K562 (cell line): ENCODE measurements around the gene HAPLN1. TPM values are rescaled to one million over a fixed set of nuclear protein-coding genes. Genes with fewer than 3 reads are reported as not detected.

ENCODE experiments used
- ADNP ChIP-seq: fragments of 200-800 bp; sonication (Bioruptor generic); IDR thresholded peaks from 2 replicates; pipeline ENCODE4 v1.6.1; 2016; ENCODE audit warnings: missing genetic modification characterization, missing compliant biosample characterization
- CBX5 ChIP-seq: IDR thresholded peaks from 2 replicates; pipeline ENCODE4 v1.6.1; 2014; ENCODE audit warnings: low read depth, borderline replicate concordance
- MCM5 ChIP-seq: fragments of 450-650 bp; IDR thresholded peaks from 2 replicates; pipeline ENCODE4 v1.6.1; 2016; ENCODE audit warnings: low read depth
- RHOXF2B ChIP-seq: fragments of 250-450 bp; sonication (Bioruptor Pico); conservative IDR thresholded peaks from 2 replicates; pipeline ENCODE4 v1.5.1; 2021
- SLC30A9 ChIP-seq: fragments of 250-450 bp; sonication (Bioruptor Pico); IDR thresholded peaks from 2 replicates; pipeline ENCODE4 v1.8.0; 2022; ENCODE audit warnings: mild to moderate bottlenecking, moderate library complexity
- SOX6 ChIP-seq: fragments of 450-650 bp; IDR thresholded peaks from 2 replicates; pipeline ENCODE4 v1.6.1; 2014; ENCODE audit warnings: mild to moderate bottlenecking
- ZSCAN29 ChIP-seq: fragments of 450-650 bp; IDR thresholded peaks from 2 replicates; pipeline ENCODE4 v1.6.1; 2017
- polyA plus RNA-seq, 8 experiments: library from polyadenylated mRNA; depleted of rRNA in 4 of 8; stranded (reverse) in 5 of 8; unstranded in 3 of 8; fragments of >200 nt; fragmentation: Nextera tagmentation in 2 of 8; fragmentation: Illumina TruSeq in 1 of 8; extraction: Ambion mirVana in 2 of 8; extraction: Trizol in 1 of 8; gene quantifications; 2 replicates each; pipeline versions ENCODE4 v1.2.1 to v1.2.3, GENCODE V29; 2011 to 2014; ENCODE audit warnings: inconsistent platforms in 1 of 8, missing spikeins in 1 of 8
- total RNA-seq, 7 experiments: library from RNA; depleted of rRNA in 6 of 7; stranded (reverse); fragments of >200 nt in 6 of 7; fragmentation: Illumina TruSeq in 2 of 7; extraction: Trizol in 2 of 7; gene quantifications; 2 replicates each; pipeline versions ENCODE4 v1.2.1 to v1.2.3, GENCODE V29; 2011 to 2021; ENCODE audit warnings: low replicate concordance in 1 of 7
- TF ChIP-seq, protein P1 (sequence below), 2 experiments: fragments of 450-650 bp; formaldehyde crosslinking in 1 of 2; IDR thresholded peaks; 2 replicates each; pipeline versions ENCODE4 v1.4.0 to v1.6.1; 2014 to 2020; ENCODE audit warnings: mild to moderate bottlenecking in 2 of 2, borderline replicate concordance in 1 of 2, low read depth in 1 of 2
- TF ChIP-seq, protein P2 (sequence below): sonication (generic); formaldehyde crosslinking; IDR thresholded peaks from 2 replicates; pipeline ENCODE4 v1.8.1; 2023; ENCODE audit warnings: mild to moderate bottlenecking, missing genetic modification reagents
- TF ChIP-seq, protein P3 (sequence below): fragments of 450-650 bp; formaldehyde crosslinking; IDR thresholded peaks from 2 replicates; pipeline ENCODE4 v1.4.0; 2022; ENCODE audit warnings: missing genetic modification characterization
- TF ChIP-seq, protein P4 (sequence below), 2 experiments: fragments of 450-650 bp; IDR thresholded peaks; 2 replicates each; pipeline ENCODE4 v1.6.1; 2018; ENCODE audit warnings: mild to moderate bottlenecking in 2 of 2, low read depth in 1 of 2; ENCODE audit not compliant: partially characterized antibody in 2 of 2
- TF ChIP-seq, protein P5 (sequence below): fragments of 450-650 bp; IDR thresholded peaks from 2 replicates; pipeline ENCODE4 v1.6.1; 2016; ENCODE audit warnings: borderline replicate concordance

HAPLN1 gene
- total and polyA plus RNA-seq, 9 of the 15 experiments (the other 6 are each of a cell fraction or from before 2014, with no cell fraction given): not detected

DNA sequence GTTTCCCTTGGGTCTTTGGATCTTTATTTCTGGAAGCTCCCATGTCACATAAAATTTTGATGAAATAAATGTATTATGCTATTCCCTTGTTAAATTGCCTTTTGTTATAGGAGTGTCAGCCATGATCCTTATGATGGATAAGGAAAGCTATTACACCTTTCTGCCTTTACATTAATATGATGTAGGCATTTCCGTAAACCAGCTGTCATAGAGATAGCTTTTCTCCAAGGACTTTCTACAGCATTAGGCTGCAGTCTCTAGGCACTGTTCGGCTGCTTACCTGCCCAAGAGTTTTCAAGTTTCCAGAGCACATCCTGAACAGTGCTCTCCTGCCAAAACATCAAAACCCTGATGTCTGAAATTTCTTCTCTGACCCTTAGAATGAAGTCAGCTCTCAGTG lies 87.4 kb downstream of the HAPLN1 start (continued):
- TF ChIP-seq, protein P1, sequence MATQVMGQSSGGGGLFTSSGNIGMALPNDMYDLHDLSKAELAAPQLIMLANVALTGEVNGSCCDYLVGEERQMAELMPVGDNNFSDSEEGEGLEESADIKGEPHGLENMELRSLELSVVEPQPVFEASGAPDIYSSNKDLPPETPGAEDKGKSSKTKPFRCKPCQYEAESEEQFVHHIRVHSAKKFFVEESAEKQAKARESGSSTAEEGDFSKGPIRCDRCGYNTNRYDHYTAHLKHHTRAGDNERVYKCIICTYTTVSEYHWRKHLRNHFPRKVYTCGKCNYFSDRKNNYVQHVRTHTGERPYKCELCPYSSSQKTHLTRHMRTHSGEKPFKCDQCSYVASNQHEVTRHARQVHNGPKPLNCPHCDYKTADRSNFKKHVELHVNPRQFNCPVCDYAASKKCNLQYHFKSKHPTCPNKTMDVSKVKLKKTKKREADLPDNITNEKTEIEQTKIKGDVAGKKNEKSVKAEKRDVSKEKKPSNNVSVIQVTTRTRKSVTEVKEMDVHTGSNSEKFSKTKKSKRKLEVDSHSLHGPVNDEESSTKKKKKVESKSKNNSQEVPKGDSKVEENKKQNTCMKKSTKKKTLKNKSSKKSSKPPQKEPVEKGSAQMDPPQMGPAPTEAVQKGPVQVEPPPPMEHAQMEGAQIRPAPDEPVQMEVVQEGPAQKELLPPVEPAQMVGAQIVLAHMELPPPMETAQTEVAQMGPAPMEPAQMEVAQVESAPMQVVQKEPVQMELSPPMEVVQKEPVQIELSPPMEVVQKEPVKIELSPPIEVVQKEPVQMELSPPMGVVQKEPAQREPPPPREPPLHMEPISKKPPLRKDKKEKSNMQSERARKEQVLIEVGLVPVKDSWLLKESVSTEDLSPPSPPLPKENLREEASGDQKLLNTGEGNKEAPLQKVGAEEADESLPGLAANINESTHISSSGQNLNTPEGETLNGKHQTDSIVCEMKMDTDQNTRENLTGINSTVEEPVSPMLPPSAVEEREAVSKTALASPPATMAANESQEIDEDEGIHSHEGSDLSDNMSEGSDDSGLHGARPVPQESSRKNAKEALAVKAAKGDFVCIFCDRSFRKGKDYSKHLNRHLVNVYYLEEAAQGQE (IDR thresholded peaks at IDR 0.05; ENCODE audit: borderline replicate concordance): no peak
- TF ChIP-seq, protein P1 (CRISPR knock-in tag; IDR thresholded peaks at IDR 0.05; ENCODE audit: low read depth): no peak
- TF ChIP-seq SLC30A9: no peak
- TF ChIP-seq, protein P2, sequence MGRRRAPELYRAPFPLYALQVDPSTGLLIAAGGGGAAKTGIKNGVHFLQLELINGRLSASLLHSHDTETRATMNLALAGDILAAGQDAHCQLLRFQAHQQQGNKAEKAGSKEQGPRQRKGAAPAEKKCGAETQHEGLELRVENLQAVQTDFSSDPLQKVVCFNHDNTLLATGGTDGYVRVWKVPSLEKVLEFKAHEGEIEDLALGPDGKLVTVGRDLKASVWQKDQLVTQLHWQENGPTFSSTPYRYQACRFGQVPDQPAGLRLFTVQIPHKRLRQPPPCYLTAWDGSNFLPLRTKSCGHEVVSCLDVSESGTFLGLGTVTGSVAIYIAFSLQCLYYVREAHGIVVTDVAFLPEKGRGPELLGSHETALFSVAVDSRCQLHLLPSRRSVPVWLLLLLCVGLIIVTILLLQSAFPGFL (CRISPR knock-in tag): no peak
- no peak for TF ChIP-seq MCM5
- no peak for TF ChIP-seq ADNP
- TF ChIP-seq, protein P3, sequence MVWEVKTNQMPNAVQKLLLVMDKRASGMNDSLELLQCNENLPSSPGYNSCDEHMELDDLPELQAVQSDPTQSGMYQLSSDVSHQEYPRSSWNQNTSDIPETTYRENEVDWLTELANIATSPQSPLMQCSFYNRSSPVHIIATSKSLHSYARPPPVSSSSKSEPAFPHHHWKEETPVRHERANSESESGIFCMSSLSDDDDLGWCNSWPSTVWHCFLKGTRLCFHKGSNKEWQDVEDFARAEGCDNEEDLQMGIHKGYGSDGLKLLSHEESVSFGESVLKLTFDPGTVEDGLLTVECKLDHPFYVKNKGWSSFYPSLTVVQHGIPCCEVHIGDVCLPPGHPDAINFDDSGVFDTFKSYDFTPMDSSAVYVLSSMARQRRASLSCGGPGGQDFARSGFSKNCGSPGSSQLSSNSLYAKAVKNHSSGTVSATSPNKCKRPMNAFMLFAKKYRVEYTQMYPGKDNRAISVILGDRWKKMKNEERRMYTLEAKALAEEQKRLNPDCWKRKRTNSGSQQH: no peak
- TF ChIP-seq ZSCAN29: no peak
- TF ChIP-seq, protein P4, sequence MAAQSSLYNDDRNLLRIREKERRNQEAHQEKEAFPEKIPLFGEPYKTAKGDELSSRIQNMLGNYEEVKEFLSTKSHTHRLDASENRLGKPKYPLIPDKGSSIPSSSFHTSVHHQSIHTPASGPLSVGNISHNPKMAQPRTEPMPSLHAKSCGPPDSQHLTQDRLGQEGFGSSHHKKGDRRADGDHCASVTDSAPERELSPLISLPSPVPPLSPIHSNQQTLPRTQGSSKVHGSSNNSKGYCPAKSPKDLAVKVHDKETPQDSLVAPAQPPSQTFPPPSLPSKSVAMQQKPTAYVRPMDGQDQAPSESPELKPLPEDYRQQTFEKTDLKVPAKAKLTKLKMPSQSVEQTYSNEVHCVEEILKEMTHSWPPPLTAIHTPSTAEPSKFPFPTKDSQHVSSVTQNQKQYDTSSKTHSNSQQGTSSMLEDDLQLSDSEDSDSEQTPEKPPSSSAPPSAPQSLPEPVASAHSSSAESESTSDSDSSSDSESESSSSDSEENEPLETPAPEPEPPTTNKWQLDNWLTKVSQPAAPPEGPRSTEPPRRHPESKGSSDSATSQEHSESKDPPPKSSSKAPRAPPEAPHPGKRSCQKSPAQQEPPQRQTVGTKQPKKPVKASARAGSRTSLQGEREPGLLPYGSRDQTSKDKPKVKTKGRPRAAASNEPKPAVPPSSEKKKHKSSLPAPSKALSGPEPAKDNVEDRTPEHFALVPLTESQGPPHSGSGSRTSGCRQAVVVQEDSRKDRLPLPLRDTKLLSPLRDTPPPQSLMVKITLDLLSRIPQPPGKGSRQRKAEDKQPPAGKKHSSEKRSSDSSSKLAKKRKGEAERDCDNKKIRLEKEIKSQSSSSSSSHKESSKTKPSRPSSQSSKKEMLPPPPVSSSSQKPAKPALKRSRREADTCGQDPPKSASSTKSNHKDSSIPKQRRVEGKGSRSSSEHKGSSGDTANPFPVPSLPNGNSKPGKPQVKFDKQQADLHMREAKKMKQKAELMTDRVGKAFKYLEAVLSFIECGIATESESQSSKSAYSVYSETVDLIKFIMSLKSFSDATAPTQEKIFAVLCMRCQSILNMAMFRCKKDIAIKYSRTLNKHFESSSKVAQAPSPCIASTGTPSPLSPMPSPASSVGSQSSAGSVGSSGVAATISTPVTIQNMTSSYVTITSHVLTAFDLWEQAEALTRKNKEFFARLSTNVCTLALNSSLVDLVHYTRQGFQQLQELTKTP (IDR thresholded peaks at IDR 0.05; ENCODE audit: low read depth in 1 of 2, partially characterized antibody in 2 of 2): no peak
- TF ChIP-seq RHOXF2B: no peak
- TF ChIP-seq SOX6: no peak
- no peak for TF ChIP-seq CBX5
- TF ChIP-seq, protein P5, sequence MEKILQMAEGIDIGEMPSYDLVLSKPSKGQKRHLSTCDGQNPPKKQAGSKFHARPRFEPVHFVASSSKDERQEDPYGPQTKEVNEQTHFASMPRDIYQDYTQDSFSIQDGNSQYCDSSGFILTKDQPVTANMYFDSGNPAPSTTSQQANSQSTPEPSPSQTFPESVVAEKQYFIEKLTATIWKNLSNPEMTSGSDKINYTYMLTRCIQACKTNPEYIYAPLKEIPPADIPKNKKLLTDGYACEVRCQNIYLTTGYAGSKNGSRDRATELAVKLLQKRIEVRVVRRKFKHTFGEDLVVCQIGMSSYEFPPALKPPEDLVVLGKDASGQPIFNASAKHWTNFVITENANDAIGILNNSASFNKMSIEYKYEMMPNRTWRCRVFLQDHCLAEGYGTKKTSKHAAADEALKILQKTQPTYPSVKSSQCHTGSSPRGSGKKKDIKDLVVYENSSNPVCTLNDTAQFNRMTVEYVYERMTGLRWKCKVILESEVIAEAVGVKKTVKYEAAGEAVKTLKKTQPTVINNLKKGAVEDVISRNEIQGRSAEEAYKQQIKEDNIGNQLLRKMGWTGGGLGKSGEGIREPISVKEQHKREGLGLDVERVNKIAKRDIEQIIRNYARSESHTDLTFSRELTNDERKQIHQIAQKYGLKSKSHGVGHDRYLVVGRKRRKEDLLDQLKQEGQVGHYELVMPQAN: no peak
